ENCODE measurements around the gene PRKAG2. TPM values are rescaled to one million over a fixed set of nuclear protein-coding genes. Genes with fewer than 3 reads are reported as not detected.

The PRKAG2 gene
- total RNA-seq, 1 donor from 2014 or later = 15.2 TPM

DNA sequence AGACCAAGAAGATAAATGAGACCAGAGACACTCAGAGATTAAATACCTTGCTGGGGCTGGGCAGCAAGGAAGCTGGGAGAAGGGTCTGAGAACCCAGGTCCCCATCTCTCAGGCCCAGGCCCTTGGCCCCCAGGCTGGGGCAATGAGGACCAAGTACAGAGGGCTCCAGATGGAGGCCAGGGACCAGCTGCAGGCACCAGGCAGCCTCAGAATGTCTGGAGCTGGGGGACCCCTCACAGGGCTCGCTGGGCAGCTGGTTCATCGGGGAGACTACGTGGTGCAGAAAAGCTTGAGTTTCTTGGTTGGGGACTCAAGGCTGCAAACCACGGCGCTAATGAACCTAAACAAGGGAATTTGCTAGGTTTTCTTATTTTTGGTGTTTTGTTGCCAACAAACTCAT lies 75.6 kb downstream of the PRKAG2 start:
- DNase-seq = no peak

DNA sequence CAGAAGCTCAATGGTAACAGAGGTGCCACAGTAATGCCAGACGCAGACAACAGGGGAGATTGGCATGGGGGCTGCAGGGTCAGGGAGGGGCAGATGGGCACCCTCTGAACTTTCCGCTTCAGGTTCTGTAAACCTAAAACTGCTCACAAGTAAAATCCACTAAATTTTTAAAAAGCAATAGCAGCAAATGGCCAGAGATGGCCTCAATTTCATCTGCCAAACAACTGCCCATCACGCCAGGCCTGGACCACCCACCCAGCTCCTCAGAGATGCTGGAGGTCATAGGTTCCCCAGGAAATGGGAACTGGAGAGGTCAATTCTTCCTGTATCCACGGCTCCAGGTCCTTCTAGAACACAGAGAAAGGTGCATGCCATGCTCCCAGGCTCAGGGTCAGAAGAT lies 76.1 kb downstream of the PRKAG2 start:
- DNase-seq = no peak

DNA sequence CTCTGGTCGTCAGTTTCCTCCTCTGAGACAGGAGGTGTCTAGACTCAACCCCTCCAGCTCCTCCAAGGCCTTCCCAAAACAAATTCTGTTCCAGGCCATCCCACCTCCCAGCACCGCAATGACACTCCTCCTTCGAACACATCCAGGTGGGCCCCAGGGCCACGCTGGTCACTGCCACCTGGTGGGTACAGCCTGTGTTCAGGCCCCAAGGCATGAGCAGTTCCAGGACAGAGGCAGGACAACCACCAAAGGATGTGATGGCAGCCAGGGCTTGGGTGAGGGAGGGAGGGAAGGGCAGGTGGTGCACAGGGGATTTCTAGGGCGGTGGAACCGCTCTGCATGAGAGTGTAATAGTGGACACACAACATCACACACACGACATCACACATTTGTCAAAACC lies 76.5 kb downstream of the PRKAG2 start:
- DNase-seq = no peak

DNA sequence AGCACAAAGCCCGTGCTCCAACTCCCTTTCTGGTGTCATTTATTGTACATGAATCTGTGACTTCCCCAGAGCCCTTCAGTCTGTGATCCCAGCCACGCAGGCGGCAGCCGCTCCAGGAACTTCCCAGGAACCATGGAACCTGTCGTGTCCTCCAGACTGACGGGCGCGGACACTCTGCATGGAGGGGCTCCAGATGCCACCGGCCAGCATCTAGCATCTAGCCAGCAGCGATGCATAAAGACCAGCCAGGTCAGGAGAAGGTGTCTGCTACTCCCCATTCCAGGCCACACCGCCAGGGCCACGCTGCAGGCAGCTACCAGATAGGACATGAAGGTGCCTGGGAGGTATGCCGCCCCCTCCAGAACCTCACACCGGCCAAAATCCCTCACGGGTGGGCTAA lies 77.4 kb downstream of the PRKAG2 start:
- DNase-seq = no peak

DNA sequence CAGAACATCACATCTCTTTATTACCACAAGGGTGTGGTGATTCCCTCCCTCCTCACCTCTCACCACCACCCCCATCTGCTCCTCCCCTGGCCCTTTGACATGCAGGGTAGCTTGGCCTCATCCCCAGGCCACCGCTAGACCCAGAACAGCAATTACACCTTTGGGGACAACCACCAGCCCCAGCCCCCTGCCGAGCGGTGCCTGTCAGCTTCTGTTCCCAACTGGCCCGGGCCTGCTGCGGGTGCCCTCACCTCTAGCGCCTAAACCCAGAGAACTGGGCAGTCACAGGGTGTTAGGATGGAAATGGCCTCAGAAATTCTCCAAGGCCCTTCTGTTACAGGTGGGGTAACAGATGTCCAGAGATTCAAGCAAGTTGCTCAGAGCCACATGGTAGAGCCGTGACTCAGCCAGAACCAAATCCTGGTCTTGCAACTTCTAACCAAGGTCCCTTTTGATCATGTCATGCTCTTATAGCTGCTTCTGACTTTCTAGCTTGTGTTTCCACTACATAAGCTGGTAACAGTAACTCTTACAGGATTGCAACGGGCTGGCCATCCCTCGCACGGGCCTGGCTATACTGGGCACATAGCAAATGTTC lies 78.0 kb downstream of the PRKAG2 start:
- DNase-seq = no peak

DNA sequence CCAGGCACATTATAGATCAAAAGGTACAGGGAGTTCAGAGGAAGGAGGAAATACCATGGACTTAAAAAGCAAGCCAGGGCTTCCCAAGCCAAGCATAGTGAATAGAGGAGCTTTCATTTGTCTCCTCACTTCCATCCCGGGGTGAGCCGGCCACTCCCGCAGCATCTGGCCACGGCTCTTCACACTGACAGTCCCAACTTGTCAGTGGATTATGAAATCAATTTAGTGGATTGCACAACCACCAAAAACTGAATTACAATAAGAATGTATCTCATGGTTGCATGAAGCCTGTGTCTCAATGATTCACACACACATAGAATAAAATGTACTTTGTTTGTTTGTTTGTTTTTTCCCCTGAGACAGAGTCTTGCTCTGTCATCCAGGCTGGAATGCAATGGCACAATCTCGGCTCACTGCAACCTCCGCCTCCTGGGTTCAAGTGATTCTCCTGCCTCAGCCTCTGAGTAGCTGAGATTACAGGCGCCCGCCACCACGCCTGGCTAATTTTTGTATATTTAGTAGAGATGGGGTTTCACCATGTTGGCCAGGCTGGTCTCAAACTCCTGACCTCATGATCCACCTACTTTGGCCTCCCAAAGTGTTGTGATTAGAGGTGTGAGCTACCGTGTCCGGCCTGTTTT lies 79.1 kb downstream of the PRKAG2 start:
- peak; percentile 68 for DNase-seq

DNA sequence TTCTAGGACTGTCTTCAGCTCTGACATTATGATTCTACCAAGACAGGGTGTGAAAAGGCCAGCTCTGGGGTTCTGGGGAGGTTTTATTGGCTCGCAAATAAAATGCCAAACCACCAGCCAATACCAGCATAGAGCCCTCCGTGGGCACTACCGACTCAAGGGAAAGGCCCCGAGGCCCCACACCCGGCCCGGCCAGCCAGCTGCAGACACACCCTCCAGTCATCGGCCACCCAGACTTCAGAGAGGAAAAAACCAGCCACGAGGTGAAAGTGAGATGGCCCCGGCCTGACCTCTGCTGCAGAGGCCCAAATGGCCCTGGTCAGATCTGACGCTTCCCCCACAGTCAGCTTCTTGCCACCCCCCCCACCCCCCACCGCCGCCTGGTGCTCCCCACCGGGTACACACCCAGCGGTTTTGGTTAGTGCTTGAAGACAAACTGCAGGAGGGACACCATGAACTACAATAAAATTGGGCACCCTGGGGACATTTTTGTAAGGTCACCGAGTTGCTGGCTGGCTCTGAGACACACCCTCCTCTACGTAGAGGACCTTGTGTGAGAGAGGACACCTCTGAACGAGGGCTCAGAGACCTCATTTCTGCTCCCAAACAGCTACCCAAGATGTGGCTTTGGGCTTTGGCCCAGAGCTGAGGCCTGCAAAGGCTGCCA lies 79.9 kb downstream of the PRKAG2 start:
- no peak for DNase-seq

DNA sequence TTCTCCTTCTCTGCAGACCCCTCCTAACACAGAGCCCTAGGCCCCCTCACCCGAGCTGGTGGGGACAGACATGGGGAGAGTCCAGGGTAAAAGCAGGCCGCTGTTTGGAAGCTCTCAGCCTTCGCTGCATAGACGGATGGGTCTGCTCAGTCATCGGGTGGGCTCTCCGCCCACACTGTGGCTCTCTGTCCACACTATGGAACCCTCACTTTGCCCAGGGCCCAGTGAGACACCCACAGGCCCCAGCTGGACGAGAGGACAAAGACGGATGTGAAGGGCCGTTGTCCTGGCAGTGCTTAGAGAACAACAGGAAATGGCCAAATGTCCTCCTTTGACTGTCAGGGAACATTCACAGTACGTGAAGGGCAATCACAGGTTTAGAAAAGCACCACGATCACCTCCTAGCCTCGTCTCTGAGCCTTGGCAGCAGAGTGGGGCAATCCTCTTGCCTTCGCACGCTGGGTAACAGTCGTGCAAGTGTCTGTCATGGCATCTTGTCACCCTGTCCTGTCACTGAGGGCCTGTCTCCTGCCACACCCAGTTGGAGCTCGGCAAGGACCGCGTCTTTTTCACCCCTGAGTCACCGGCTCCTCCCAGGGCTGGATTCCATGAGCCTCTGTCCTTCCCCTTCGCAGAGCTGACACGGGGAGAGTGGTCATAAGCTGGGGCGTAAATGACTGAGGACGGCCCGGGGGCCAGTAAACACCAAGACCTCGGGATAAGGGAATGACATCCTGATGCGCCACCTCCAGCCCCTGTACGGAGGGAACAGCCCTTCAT lies 80.6 kb downstream of the PRKAG2 start:
- DNase-seq = no peak

DNA sequence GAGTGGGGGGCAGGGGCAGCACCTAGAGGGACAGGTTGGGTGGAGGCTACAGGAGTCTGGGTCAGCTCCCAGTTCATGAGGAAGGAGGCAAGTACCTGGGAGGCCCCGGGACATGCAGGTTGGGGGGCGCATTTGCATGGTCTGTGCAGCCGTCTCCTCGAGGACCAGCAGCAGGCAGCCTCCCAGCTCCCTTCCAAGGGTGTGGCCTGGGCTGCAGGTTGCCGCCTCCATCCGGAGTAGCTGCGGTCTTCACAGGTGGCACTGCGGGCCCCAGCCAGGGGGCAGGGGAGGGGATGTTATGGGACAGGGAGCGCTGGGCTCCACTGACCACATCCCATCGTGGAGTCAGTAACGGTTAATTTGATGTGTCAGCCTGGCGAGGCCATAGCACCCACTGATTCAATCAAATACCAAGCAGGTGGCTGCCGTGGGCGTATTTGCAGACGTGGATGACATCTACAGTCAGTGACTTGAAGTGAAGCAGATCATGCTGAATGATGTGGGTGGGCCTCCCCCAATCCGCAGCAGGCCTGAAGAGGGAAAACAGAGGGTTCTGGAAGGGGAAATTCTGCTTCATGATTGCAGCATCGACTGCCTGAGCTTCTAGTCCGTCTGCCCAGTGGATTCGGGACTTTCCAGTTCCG lies 81.6 kb downstream of the PRKAG2 start:
- no peak for DNase-seq

DNA sequence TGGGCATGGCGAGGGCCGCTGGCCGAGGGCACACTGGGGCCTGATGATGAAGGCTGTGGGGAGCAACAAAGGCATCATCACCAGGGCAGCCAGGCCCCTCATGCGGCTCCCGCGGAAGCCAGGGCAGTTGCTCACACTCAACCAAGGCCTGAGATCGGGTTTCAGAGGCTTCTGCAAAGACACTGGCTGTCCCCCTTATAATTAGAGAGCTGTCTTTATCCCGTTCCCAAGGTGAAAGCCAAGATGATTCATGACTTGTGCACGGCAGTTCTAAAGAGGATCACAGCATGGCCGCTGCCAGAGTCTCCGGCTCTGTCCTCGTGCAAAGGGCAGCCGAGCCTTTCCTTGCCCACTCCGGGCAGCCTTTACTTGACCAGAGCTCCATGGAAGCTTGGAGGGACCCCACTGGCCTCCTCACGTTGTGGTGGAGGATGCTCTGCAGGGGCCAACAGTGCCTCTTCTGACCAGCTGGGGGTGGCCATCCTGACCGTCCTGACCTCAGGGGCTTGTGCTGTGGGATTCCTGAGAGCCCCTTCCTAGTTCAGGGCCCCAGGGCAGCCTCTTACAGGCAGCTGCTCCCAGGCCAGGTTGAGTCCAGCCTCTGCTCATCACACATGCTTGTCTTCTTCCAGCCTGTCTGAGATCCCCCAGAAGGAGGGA lies 82.3 kb downstream of the PRKAG2 start:
- no peak for DNase-seq

DNA sequence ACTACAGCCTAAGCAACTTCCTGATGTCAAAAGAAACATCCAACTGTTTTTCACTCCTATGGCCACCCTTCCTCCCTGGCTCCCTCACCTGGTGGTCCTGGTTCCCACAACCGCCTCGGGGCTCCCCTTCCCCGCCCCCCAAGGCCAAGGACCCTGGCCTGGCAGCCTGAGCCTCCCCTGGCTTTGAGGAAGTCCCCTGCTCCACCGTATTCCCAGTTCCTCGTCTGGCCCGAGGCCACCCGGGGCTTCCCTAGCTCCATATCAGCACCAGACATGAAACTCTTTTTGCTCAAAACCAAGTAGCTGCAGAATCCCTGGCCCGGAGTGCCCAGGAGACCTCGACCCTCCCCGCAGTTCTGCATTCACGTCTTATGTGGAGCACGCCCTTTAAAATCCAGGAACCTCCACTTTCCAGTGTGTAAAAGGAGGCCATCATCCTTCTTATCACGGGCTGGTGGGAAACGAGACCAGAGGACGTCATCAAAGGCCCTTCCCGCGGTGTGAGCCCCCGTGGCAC lies 82.9 kb downstream of the PRKAG2 start:
- DNase-seq = no peak

DNA sequence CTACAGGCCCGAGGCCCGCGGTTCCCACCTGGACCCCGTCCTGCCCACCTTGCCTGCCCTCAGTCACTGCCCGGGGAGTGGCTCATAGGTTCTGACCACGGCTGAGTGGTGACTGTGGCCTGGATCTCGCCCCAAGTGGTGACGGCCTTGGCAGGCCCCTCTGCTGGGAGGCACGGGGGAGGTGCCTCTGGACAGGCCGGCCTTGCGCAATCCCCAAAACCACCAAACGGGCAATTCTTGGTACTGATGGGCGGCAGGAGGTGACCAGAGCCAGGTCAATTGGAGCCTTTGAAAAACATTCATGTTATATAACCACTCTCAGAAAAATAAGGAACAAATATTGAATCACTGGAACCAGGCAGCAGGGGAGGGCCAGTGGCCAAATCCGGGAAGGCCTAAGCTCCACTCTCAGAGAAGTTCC lies 83.4 kb downstream of the PRKAG2 start:
- no peak for DNase-seq

DNA sequence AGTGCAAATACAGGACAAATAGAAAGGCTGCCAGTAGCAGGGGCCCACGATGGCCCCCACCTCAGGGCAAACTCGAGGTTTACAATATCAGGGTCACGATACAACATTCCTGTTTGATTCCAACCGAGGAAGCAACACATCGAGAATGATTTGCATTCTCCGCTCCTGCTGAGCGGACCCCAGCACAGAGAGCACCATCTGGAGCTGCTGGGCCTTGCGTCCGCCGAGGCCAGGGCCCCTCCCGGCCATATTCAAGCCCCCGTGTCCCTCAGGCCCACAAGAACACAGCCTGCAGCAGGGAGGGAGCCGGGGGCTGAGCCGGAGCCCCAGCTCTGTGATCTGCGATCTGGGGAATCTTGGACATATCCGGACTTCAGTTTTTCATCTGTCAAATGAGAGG lies 84.3 kb downstream of the PRKAG2 start:
- DNase-seq = no peak

DNA sequence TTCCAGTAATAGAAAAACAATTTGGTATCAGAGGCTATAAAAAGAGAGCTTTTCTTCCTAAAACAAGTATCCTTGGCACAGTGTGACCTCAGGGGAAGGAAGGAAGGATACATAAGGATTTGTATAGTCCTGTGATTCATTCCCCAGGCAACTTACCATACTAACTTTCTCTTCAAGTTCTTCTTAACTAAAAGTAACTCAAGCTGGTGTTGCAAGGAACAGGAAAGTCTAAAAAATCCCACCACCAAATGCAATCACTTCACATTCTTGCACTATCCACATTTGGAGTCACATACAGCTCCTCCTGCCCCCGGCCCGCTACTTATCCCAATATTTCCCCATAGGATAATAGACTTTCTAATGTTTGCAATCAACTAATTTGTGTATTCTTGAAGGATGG lies 84.8 kb downstream of the PRKAG2 start:
- DNase-seq = no peak

DNA sequence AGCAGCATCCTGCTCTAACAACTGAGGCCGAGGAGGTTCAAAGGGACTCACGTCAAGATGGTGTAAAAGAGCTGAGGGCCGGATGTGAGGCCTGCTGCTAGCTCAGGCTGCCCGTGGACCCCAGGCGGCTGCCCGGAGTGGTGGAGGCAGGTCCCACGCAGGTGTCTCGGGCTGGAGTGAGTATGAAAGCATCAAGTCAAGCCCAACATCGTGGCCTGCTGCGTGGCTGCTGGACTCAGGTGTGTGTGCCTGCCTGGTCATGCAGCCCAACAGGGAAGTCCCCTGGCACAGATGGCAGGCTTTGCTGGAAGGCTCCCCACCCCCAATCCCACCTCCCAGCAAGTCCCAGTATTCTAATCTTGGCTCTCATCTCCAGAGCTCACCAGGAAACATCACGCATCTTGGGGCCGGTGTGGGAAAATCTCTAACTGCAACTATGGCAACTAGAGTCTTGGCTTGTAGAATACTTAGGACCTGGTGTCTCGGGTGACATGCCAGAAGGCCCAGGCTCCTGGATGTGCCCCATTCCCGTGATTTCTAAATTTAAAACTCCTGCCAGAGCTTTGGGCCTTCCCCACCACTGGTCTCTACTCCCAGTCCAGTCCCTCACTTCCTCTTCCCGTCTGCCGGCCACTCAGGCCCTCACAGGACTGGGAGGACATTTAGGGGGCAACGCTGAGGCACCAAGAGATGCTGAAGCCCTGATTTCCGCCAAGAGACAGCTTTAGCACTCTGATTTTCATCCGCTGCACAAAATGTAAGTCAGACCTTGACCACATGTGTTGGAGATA lies 85.9 kb downstream of the PRKAG2 start:
- DNase-seq = no peak

DNA sequence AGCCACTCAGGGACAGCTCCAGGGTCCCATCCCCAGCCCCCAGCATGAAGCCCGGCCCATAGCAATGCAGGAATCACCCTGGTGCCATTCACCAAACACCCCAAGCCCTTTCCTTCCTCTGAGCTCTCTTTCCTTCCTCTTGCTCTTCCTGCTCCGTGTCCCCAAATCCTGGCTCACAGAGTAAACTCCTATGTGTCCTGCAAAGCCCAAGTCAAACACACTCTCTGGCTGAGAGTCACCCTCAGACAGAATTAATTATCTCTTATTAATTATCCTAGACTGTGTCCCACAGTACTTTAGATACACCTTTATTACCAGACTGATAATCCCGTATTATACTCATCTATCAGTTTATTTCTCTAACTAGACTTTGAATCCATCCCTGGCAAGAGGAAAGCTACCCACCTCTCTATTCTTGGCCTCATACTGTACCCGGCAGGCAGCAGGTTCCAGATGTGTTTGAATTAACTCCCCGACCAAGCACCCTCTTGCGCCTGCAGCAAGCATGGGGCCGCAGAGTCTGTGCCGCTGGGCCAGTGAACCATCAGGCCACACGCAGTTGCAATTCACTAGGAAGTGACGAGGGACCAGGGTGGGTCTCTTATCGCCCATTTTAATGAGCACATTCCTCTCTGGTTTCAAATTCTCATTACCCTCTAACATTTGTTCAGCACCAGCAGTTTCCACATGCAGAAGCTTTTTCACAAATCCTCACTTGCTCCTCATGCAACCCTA lies 86.7 kb downstream of the PRKAG2 start:
- DNase-seq = no peak

DNA sequence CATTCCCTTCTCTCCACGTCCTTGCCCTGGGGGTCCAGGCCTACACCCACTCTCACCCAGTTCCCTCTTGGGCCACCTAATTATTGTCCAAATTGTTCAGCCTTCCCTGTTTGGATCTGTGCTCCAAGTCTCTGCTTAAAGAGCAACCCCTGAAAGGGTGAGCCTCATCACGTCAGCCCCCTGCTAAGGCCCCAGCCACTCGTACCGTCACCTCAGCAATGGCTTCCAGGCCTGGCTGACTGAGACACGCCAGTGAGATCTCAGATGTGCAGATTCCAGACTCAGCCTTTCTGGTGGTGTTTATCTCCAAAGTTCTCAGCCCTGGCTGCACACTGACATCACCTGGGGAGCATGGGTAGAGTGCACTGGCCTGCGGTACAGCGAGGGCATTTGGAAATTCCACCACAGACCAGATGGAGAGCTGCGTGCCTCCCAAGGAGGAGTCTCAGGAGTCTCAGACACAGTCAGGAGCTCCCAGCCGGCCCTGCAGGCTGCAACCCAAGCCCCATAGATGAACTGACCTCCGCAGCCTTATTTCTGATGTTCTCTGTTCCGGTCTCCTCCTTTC lies 87.5 kb downstream of the PRKAG2 start:
- no peak for DNase-seq

DNA sequence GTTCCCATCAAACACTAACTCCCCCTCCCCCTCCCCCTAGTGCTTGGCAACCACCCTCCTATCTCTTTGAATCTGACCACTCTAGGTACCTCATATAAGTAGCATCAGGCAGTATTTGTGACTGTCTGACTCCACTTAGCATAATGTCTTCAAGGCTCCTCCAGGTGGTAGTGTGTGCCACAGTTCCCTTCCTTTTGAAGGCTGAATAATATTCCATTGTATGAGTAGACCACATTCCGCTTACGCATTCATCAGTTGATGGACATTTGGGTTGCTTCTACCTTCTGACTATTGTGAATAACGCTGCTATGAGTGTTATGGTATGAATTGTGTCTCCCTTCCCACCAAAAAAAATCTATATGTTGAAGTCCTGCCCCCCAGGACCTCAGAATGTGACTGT lies 89.6 kb downstream of the PRKAG2 start:
- no peak for DNase-seq

DNA sequence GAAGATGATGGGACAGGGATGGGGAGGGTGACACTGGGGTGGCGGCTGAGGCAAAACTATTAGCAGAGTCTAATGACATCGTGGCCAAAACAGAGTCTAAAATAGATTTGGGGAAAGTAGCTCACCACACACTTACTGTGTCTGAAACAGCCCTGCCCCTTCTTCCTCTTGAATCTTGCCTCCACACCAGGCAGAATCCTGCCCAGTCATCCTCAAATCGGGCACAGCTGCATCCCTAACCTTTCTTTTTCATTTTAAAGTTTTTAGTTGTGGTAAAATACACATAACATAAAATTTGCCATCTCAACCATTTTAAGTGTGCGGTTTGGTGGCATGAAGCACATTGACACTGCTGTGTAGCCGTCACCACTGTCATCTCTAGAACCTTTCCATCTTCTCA lies 90.0 kb downstream of the PRKAG2 start:
- DNase-seq = no peak

DNA sequence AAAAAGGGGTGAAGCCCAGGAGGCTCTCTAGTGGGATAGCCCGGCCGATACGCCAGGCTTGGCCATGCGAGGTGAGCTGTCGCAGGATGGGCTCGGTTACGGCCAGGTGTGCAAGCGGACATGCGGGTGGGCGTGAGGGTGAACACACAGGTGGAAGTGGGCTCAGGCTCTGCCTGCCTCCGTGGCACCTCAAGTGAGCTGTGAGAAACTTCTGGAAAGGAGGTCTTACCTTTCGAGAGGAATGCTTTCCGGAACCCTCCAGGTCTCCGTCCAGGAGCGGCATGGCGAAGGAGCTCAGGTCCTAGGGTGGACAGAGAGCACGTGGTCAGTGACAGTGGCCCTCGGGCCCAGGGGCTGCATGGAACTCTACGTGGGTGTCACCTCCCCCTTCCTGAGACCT lies 90.7 kb downstream of the PRKAG2 start:
- no peak for DNase-seq
